Pancreas (tissue), 10 donors: ENCODE data around the gene NHERF1. TPM values are rescaled to one million over a fixed set of nuclear protein-coding genes. Genes with fewer than 3 reads are reported as not detected.

Source experiments
- ATAC-seq, 4 donors: fragments of 200-7000 bp; cut with Tn5 transposase; one replicate each; pipeline versions ENCODE4 v1.8.0 to v1.9.1; 2020; ENCODE audit warnings: mild to moderate bottlenecking in 4 of 4, moderate library complexity in 4 of 4
- DNase-seq, 6 donors: peaks; one replicate each; pipeline ENCODE4 v3.0.0-alpha.2; 2020
- FAIRE-seq: peaks from 2 replicates; lab custom pipeline; 2012; peaks lifted over from hg19 to GRCh38; lab: Jason Lieb, UNC
- H3K27ac ChIP-seq, 4 donors: fragments of 200-600 bp; sonication (generic); 1 replicate in 3 of 4; 2 replicates in 1 of 4; pipeline versions ENCODE4 v1.5.0 to v1.8.0; 2020
- H3K27me3 ChIP-seq, 4 donors: fragments of 200-600 bp; one replicate each; pipeline ENCODE4 v1.8.0; 2021
- H3K36me3 ChIP-seq, 3 donors: fragments of 200-600 bp; sonication (generic) in 1 of 3; one replicate each; pipeline versions ENCODE4 v1.5.0 to v1.8.0; 2020 to 2021
- H3K4me1 ChIP-seq, 3 donors: fragments of 200-600 bp; one replicate each; pipeline ENCODE4 v1.8.0; 2021
- H3K4me3 ChIP-seq, 4 donors: fragments of 200-600 bp; sonication (generic) in 2 of 4; one replicate each; pipeline versions ENCODE4 v1.5.0 to v1.8.0; 2020 to 2021
- H3K9me3 ChIP-seq, 4 donors: fragments of 200-600 bp; one replicate each; pipeline ENCODE4 v1.8.0; 2021
- WGBS, 2 donors: extraction: QIAGEN DNeasy Blood & Tissue Kit; methylation state at CpG; one replicate each; pipeline ENCODE4 v1.1.7; 2013; 5-methylcytosine and 5-hydroxymethylcytosine counted together
- intact Hi-C, 3 donors: fragments of 100-400 bp; cut with DNase I; formaldehyde crosslinking; loops; one replicate each; pipeline versions ENCODE4 v1.11.1 to v1.14.2; 2022
- polyA plus RNA-seq, 2 donors: library from polyadenylated mRNA; stranded (reverse); fragments of 200-250 nt; gene quantifications; one replicate each; pipeline ENCODE4 v1.2.3, GENCODE V29; 2013
- total RNA-seq, 6 donors: library from RNA; stranded (reverse); fragmentation: NEBNext Ultra II Directional in 4 of 6; extraction: Animal tissue kit (Norgen Biotek cat#: 25700) in 4 of 6; gene quantifications; one replicate each; pipeline versions ENCODE4 v1.2.1 to v1.2.4, GENCODE V29; 2021 to 2023
- TF ChIP-seq, protein P1 (sequence below), 4 donors: fragments of 200-600 bp; sonication (generic) in 3 of 4; IDR thresholded peaks; one replicate each; pipeline versions ENCODE4 v1.5.0 to v1.8.0; 2021; ENCODE audit warnings: antibody characterized with exemption in 4 of 4
- donor health status: healthy with polysubstance abuse.
- donor health status: DM: no; HTN: no; CAD: no; lungs with moderate emphysema.
- donor health status: DM: no; HTN: no; CAD: no.
- donor health status: control.
- donor health status: control.
- donor health status: Bipolar disorder and iron deficiency.
- donor health status: DM: yes; HTN: yes; CAD: no.
- donor health status: DM: no; HTN: no; CAD: no.
- donor health status: DM: no; HTN: no; CAD: no.
- donor health status: DM: yes; HTN: yes; CAD: no.

The NHERF1 gene
- total and polyA plus RNA-seq, 8 donors: 40.1 to 91.9 (median 56.5) TPM

DNA sequence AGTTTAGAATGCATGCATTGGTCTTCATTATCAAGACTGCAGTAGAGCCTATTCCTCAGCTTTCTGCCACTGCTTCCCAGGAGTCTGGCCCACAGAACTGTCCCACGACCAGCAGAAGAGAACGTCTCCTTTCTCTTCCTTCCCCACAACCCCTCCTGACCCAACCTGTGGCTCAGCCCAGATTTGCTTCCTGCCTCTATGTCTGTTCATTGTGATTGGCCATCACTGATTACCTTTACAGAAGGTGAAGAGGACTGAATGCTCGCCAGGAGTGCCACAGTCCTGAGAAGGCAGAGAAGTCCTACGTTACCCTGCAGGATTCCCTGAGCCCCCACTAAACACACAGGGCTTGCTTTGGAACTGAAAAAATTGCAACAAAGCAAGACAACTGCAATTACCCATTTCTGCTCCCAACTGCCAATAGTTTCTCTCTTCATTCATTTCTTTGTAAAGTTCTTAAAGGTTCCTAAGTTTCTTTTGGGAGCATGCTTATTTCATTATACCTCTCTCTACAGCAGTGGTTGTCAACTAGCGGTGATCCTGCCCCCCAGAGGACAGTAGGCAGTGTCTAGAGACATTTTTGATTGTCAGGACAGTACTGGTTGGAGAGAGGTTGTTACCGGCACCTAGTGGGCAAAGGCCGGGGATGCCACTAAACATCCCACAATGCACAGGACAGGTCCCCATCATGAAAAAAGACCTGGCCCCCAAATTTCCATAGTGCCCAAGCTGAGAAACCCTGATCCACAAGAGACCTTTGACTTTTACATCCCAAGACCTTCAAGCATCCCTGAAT is 32.2 kb downstream of the NHERF1 start:
- TF ChIP-seq, protein P1, sequence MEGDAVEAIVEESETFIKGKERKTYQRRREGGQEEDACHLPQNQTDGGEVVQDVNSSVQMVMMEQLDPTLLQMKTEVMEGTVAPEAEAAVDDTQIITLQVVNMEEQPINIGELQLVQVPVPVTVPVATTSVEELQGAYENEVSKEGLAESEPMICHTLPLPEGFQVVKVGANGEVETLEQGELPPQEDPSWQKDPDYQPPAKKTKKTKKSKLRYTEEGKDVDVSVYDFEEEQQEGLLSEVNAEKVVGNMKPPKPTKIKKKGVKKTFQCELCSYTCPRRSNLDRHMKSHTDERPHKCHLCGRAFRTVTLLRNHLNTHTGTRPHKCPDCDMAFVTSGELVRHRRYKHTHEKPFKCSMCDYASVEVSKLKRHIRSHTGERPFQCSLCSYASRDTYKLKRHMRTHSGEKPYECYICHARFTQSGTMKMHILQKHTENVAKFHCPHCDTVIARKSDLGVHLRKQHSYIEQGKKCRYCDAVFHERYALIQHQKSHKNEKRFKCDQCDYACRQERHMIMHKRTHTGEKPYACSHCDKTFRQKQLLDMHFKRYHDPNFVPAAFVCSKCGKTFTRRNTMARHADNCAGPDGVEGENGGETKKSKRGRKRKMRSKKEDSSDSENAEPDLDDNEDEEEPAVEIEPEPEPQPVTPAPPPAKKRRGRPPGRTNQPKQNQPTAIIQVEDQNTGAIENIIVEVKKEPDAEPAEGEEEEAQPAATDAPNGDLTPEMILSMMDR (IDR thresholded peaks at IDR 0.05): no peak
- Histone ChIP-seq H3K27me3 (no peaks in the 10 kb centered on the region), H3K4me1 (peaks cover 0 to 9% (median 6%) of the 10 kb centered on the region in 3 donors), H3K4me3 (no peak overlapping the region), H3K9me3 (no peaks in the 10 kb centered on the region), H3K36me3 (no peaks in the 10 kb centered on the region), H3K27ac (peak overlapping the region in 1 of 4 donors; percentile 37)
- 66 to 69% methylated on average over 7 of the region's 7 CpGs for WGBS, 2 donors
- intact Hi-C loops: no loop called here
- FAIRE-seq (no peak), DNase-seq (no peak), ATAC-seq (no peak)

DNA sequence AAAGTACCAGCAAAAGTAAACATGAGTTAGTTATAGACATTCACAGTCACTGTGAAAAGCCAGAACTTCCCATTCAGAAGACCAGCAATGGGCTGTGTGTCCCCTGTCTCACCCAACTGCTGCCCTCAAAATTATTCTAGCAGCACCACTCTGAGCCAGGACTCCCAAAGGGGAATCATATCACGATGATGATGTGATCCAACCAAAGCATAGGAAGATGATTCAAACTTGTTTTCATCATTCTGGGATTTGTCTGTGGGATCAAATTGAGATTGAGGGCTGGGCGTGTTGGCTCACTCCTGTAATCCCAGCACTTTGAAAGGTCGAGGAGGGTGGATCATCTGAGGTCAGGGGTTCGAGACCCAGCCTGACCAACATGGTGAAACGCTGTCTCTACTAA is 34.1 kb downstream of the NHERF1 start:
- Histone ChIP-seq H3K4me1 (peaks cover 0 to 3% (median 0%) of the 10 kb centered on the region in 3 donors), H3K27me3 (no peaks in the 10 kb centered on the region), H3K9me3 (no peaks in the 10 kb centered on the region), H3K36me3 (no peaks in the 10 kb centered on the region), H3K27ac (no peak overlapping the region), H3K4me3 (no peak overlapping the region)
- no peak for FAIRE-seq
- intact Hi-C loops: no loop called here
- 88 to 93% methylated on average over 5 of the region's 5 CpGs for WGBS, 2 donors
- no peak for DNase-seq
- TF ChIP-seq, protein P1 (IDR thresholded peaks at IDR 0.05): no peak
- no peak for ATAC-seq

DNA sequence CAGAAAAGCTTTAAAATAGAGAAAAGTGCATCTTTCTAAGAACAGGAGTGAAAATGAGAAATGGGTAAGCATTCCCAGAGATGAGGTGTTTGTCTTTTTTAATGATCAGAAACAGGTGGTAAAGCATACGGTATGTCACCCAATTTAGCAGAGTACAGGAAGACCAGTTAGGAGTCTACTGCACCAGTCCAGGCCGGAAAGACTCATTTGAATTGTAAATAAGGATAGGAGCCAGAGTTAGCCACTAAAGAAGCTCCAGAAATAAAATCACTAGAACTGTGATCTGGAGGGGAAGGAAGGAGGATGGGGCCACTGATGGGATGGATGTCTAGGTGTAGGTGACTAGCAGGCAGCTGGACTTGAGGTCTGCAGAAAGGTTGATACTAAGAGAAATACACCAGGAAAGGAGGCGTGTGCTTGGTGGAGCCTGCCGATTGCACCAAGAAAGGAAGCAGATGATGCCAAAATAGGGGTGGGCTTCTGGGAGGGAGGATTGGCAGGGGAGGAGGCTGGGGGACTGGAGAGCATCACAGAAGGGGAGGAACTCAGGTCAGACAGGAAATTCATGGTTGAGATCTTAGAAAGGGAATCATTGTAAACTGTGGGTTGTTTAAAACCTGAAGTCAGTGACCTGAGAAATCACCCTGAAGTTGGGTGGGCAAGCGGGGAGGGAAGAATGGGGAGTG is 35.8 kb downstream of the NHERF1 start:
- intact Hi-C loops: no loop called here
- no peak for FAIRE-seq
- Histone ChIP-seq H3K4me3 (no peak overlapping the region), H3K9me3 (no peaks in the 10 kb centered on the region), H3K36me3 (no peaks in the 10 kb centered on the region), H3K27me3 (no peaks in the 10 kb centered on the region), H3K4me1 (no peaks in the 10 kb centered on the region), H3K27ac (no peak overlapping the region)
- DNase-seq: no peak
- WGBS, 2 donors: 83 to 92% methylated on average over 5 of the region's 5 CpGs
- TF ChIP-seq, protein P1 (IDR thresholded peaks at IDR 0.05): no peak
- ATAC-seq: no peak

DNA sequence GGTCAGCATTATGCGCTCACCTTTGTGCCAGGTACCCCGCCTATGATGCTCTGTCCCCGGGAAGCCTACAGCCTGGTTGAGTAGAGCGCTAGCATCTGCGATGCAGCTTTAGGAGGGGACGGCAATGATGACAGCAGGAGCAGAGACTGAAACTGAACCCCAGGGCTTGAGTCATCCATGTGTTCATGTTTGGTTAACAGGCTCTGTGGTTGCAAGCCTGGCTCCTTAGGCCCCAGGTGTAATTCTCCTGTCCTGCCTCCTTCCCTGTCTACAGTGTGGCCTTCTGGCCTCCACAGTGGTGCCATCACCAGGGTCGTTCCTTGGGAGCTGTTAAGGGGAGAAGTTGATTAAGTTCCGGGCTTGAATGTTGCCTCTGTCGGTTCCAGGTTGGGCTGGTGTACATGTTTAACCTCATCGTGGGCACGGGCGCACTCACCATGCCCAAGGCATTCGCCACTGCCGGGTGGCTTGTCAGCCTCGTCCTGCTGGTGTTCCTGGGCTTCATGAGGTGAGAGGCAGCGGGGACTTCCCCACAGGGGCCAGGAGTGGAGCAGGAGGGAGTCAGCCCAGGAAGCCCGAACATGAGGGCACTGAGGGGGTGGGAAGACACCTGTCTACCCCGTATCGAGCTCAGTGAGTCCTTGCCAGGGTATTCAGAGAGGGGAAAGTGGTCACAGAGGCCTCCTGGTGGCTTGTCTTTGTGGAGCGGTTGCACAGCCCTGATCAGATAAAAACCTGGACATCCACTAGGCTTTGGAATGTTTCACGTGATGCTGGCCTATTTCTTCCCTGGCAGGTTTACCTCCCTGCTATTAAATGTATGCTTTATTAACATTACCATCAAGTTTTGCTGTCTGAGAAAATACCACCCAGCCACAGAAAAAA is 36.9 kb downstream of the NHERF1 start:
- 80 to 84% methylated on average over 21 of the region's 21 CpGs for WGBS, 2 donors
- FAIRE-seq (no peak), ATAC-seq (no peak), DNase-seq (no peak)
- Histone ChIP-seq H3K27ac (no peak overlapping the region), H3K36me3 (no peaks in the 10 kb centered on the region), H3K9me3 (no peaks in the 10 kb centered on the region), H3K4me3 (no peak overlapping the region), H3K27me3 (no peaks in the 10 kb centered on the region), H3K4me1 (no peaks in the 10 kb centered on the region)
- intact Hi-C loops: no loop called here
- TF ChIP-seq, protein P1 (IDR thresholded peaks at IDR 0.05): no peak
